Measurements from ENCODE around the gene CREB3L1. TPM values are rescaled to one million over a fixed set of nuclear protein-coding genes. Genes with fewer than 3 reads are reported as not detected.

The CREB3L1 gene
- total RNA-seq, 4 donors from 2014 or later, result 1.3 to 8.7 (median 3.7) TPM

DNA sequence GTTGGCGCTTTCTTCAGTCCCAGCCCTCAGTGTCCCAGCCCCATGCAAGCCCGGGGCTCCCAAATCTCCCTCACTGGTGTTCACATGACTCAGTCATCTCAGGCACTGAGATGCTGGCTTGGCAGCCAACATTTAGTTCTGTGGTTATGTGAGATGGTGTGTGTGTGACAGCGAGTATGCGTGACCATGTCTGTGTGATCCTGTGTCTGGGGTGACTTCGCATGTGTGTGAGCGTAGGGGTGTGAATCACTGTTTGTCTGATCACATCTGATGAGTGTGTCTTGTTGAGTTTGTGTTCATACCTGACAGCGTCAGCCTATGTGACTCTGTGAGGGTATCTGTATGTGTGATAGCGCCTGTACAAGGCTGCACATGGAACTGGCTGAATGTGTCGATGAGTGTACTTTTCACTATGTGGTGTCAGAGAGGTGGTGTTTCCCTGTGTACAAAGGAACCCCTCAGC is 16.2 kb downstream of the CREB3L1 start:
- H3K36me3 ChIP-seq, result no peaks in the 10 kb centered on the region
- no peaks in the 10 kb centered on the region for H3K9me3 ChIP-seq
- peaks cover 0 to 10% (median 0%) of the 10 kb centered on the region in 4 donors for H3K27me3 ChIP-seq
- H3K27ac ChIP-seq (replicated peaks in 1 of 4), result peak overlapping the region in 1 of 4 donors; percentile 70
- WGBS, result 89% methylated on average over 7 of the region's 9 CpGs
- no peak overlapping the region for H3K4me3 ChIP-seq
- no peak for TF ChIP-seq EP300 (IDR thresholded peaks at IDR 0.05)
- no peak for TF ChIP-seq POLR2AphosphoS5 (IDR thresholded peaks at IDR 0.05)
- no peak for TF ChIP-seq CTCF (IDR thresholded peaks at IDR 0.05)
- no peak for TF ChIP-seq POLR2A (IDR thresholded peaks at IDR 0.05; ENCODE audit: low read depth)
- H3K4me1 ChIP-seq, result peaks cover 45 to 64% (median 62%) of the 10 kb centered on the region in 4 donors
- DNase-seq (ENCODE audit: extremely low spot score), result no peak
- intact Hi-C loops (cut with DNase I), result no loop called here

- H3K36me3 ChIP-seq, result no peaks in the 10 kb centered on the region
- intact Hi-C loops (cut with DNase I), result no loop called here
- H3K27me3 ChIP-seq, result peaks cover 0 to 10% (median 0%) of the 10 kb centered on the region in 4 donors
- H3K4me1 ChIP-seq, result peaks cover 45 to 64% (median 59%) of the 10 kb centered on the region in 4 donors
- H3K9me3 ChIP-seq, result no peaks in the 10 kb centered on the region
- TF ChIP-seq POLR2AphosphoS5 (IDR thresholded peaks at IDR 0.05) (no peak), CTCF (IDR thresholded peaks at IDR 0.05) (no peak), EP300 (IDR thresholded peaks at IDR 0.05) (no peak), POLR2A (IDR thresholded peaks at IDR 0.05; ENCODE audit: low read depth) (no peak)
- DNase-seq (ENCODE audit: extremely low spot score), result no peak
- peak overlapping the region; percentile 56 to 71 (median 64) for H3K4me3 ChIP-seq
- H3K27ac ChIP-seq (replicated peaks in 1 of 4), result peak overlapping the region in 3 of 4 donors; percentile 13 to 70 (median 63)
- WGBS, result 53% methylated on average over 17 of the region's 24 CpGs
Observed at GRCh38 chr11:46294365-46295309, 17.2 kb downstream of the CREB3L1 start.

DNA sequence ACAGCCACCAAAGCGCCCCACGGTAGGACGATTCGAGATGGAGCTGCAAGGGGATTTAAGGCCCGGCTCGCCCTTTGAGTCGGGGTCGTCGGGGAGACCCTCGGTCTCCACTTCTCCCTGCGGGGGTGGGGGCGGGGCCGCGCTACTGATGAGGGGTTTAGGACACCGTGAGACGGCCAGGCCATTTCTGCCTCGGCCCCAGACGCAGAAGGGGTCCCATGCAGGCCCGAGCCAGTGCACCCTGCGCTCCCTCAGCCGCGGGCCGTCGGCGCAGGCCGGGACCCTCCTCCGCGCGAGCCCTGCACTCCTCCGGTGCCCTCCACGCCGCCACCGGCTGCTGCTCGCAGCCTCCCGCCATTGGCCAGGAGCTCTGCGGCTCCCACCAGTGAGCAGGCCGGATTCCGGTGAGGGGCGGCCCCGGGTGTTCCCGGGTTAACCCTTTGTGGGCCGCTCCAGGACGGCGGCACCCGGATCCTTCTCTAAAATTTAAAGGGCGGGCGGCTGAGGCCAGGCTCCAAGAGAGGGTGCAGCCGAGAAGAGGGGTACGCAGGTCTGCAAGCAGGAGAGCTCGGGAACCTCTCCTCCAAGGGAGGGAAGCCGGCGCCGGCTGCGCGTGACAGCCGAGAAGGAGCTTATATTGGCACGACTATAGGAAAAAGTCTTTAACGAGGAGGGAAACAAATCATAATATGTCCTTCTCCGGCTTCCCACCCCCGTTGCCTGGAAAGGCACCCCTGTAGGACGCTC is 18.0 kb downstream of the CREB3L1 start:
- no peak for DNase-seq (ENCODE audit: extremely low spot score)
- peaks cover 0 to 7% (median 0%) of the 10 kb centered on the region in 4 donors for H3K36me3 ChIP-seq
- H3K4me1 ChIP-seq, result peaks cover 41 to 61% (median 51%) of the 10 kb centered on the region in 4 donors
- WGBS, result 5% methylated on average over 26 of the region's 61 CpGs
- no peaks in the 10 kb centered on the region for H3K9me3 ChIP-seq
- intact Hi-C loops (cut with DNase I), result no loop called here
- H3K4me3 ChIP-seq, result peak overlapping the region; percentile 56 to 71 (median 64)
- H3K27me3 ChIP-seq, result peaks cover 0 to 10% (median 0%) of the 10 kb centered on the region in 4 donors
- TF ChIP-seq POLR2AphosphoS5 (IDR thresholded peaks at IDR 0.05) (peak in 1 of 2 donors; percentile 48), CTCF (IDR thresholded peaks at IDR 0.05) (no peak)
- H3K27ac ChIP-seq (replicated peaks in 1 of 4), result peak overlapping the region; percentile 52 to 70 (median 61)

- Histone ChIP-seq H3K9me3 (no peaks in the 10 kb centered on the region), H3K27me3 (peaks cover 0 to 10% (median 0%) of the 10 kb centered on the region in 4 donors), H3K27ac (replicated peaks in 1 of 4) (peak overlapping the region; percentile 52 to 70 (median 61)), H3K4me1 (peaks cover 36 to 55% (median 45%) of the 10 kb centered on the region in 4 donors), H3K36me3 (peaks cover 0 to 7% (median 0%) of the 10 kb centered on the region in 4 donors), H3K4me3 (peak overlapping the region; percentile 56 to 71 (median 64))
- 11% methylated on average over 17 of the region's 18 CpGs for WGBS
- TF ChIP-seq EP300 (IDR thresholded peaks at IDR 0.05) (no peak), POLR2A (IDR thresholded peaks at IDR 0.05; ENCODE audit: low read depth) (no peak), CTCF (IDR thresholded peaks at IDR 0.05) (no peak), POLR2AphosphoS5 (IDR thresholded peaks at IDR 0.05) (no peak)
- DNase-seq (ENCODE audit: extremely low spot score), result no peak
- intact Hi-C loops (cut with DNase I), result no loop called here
Observed at GRCh38 chr11:46296059-46296527, 18.6 kb downstream of the CREB3L1 start.

Measured in esophagus muscularis mucosa (tissue), 4 donors.